CD4-positive, alpha-beta T cell treated with Interferon alpha-2 for 1 hour (primary cell): ENCODE results near the gene BRIX1.
"Not testable (repeated sequence)": the region's sequence is repeated elsewhere in the genome, so short reads cannot be mapped to it uniquely, and the experiment has no call there.

Experiments
- DNase-seq, 2 donors: peaks; one replicate each; pipeline ENCODE4 v3.0.0-alpha.2; 2020 to 2022

The BRIX1 gene

DNA sequence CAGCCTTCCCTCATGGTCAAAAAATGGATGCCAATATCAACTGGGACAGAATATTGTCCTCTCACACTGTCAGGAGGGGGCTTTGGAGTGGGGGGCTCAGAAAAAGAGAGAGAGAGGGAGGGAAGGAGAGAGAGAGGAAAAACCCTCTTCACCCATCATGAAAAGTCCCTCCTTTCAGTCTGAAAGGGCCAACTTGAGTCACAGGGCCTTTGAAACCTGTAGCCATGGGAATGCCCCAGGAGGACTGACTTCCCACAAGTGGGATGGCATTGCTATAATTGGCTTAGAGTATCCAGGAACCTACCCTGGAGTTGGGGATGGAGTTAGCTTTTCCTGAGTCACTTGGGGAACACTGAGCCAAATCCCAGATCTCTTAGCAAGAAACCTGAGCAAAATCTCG lies 55.0 kb downstream of the BRIX1 start:
- no peak for DNase-seq

DNA sequence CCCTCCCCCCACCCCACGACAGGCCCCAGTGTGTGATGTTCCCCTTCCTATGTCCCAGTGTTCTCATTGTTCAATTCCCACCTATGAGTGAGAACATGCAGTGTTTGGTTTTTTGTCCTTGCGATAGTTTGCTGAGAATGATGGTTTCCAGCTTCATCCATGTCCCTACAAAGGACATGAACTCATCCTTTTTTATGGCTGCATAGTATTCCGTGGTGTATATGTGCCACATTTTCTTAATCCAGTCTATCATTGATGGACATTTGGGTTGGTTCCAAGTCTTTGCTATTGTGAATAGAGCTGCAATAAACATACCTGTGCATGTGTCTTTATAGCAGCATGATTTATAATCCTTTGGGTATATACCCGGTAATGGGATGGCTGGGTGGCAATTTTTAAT lies 56.1 kb downstream of the BRIX1 start:
- DNase-seq, result not testable (repeated sequence)
